ENCODE data around the gene TAF3.

The TAF3 gene

DNA sequence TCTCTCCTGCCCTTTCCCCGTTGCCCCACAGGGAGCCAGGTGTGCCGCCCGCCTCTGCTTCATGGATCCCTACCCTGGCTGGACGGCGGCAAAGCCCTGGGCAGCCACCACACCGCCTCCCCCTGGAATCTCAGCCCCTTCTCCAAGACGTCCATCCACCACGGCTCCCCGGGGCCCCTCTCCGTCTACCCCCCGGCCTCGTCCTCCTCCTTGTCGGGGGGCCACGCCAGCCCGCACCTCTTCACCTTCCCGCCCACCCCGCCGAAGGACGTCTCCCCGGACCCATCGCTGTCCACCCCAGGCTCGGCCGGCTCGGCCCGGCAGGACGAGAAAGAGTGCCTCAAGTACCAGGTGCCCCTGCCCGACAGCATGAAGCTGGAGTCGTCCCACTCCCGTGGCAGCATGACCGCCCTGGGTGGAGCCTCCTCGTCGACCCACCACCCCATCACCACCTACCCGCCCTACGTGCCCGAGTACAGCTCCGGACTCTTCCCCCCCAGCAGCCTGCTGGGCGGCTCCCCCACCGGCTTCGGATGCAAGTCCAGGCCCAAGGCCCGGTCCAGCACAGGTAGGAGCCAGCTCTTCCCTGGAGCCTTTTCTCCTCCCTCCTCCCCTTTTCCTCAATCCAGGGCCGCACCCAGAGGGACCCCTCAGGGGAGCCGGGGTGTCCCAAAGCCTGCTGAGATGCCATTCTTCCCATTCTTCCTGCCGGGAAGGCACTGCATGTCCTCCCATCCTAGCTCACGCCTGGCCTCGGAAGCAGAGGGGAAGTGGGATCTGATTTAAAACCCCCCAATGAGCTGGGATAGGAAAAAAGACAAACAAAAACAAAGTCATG is 240.2 kb downstream of the TAF3 start:
- POLR2A ChIA-PET, result no interaction called here
- no peak overlapping the region for H3K4me3 ChIP-seq (ENCODE audit: low read depth, low read length)
- TF ChIP-seq MZF1 (tag by site-specific recombination; IDR thresholded peaks at IDR 0.05; ENCODE audit: borderline replicate concordance) (no peak), ZNF341 (tag by site-specific recombination; IDR thresholded peaks at IDR 0.05; ENCODE audit: low read depth) (peak; percentile 43; the same call in 1 of the 2 replicates), ZNF266 (tag by site-specific recombination; IDR thresholded peaks at IDR 0.05; ENCODE audit: low read depth) (no peak), ZNF121 (tag by site-specific recombination; IDR thresholded peaks at IDR 0.05) (no peak), ZNF521 (tag by site-specific recombination; IDR thresholded peaks at IDR 0.05) (no peak), ZIC2 (tag by site-specific recombination; IDR thresholded peaks at IDR 0.05) (peak; percentile 29), PRDM2 (tag by site-specific recombination; IDR thresholded peaks at IDR 0.05; ENCODE audit: borderline replicate concordance) (no peak), ZNF514 (tag by site-specific recombination; IDR thresholded peaks at IDR 0.05) (no peak), ZNF571 (tag by site-specific recombination; IDR thresholded peaks at IDR 0.05) (no peak), ZNF214 (tag by site-specific recombination; IDR thresholded peaks at IDR 0.05; ENCODE audit: borderline replicate concordance) (no peak)
- CTCF ChIA-PET, result interaction anchor here (0.5 kb wide), 1 partner anchor 152 kb away, joined by 3 read pairs; no protein-coding TSS in a partner anchor
- peaks cover 6 to 75% of the 10 kb centered on the region in 2 experiments for H3K36me3 ChIP-seq (ENCODE audit: control insufficient read depth in 2 of 2, insufficient read depth in 1 of 2, low read length in 2 of 2)
- H3K27ac ChIP-seq (ENCODE audit: extremely low read depth, low read depth, low read length), result no peak overlapping the region
- H3K4me1 ChIP-seq (ENCODE audit: control insufficient read depth, insufficient read depth, low read length), result peaks cover 7% of the 10 kb centered on the region
- H3K9me3 ChIP-seq (ENCODE audit: control insufficient read depth, insufficient read depth, low read depth, low read length), result no peaks in the 10 kb centered on the region

DNA sequence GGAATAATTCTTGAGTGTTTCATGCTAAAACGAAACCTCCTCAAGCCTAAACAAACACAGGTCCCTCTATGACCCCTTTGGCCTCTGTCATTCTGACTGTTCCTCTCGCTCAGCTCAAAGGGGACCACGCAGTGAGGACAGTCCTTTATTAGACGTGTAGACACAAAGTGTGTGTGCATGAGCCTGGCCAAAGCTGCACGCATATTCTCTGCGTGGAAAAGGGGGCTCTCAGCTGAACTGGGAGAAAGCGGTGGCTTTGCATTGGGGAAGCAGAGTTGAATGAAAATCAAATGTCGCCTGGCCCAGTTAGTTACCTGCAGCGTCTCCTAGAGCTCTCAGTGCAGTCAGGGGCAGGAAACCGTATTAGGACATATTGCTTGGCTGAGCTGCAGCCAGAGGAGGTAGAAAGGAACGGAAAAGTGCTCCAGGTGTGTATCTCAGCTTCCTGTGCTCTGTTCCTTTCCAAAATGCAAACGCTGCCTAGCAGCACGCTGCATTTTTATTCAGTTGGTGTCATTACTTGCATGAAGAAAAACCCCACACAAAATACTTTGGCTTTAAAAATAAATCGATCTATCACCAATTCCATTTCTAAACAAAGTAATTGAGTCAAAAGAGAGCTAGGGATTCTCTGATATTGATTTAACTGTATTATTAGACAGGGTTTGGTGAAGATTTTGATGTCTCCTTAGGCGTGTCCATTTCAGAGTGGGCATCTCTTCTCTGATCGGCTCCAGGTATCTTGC is 241.1 kb downstream of the TAF3 start:
- CTCF ChIA-PET, result no interaction called here
- peaks cover 13 to 84% of the 10 kb centered on the region in 2 experiments for H3K36me3 ChIP-seq (ENCODE audit: control insufficient read depth in 2 of 2, insufficient read depth in 1 of 2, low read length in 2 of 2)
- POLR2A ChIA-PET, result no interaction called here
- H3K4me3 ChIP-seq (ENCODE audit: low read depth, low read length), result no peak overlapping the region
- peaks cover 7% of the 10 kb centered on the region for H3K4me1 ChIP-seq (ENCODE audit: control insufficient read depth, insufficient read depth, low read length)
- TF ChIP-seq PRDM10 (tag by site-specific recombination; IDR thresholded peaks at IDR 0.05), result no peak
- no peak for TF ChIP-seq ZNF394 (tag by site-specific recombination; IDR thresholded peaks at IDR 0.05; ENCODE audit: borderline replicate concordance)
- TF ChIP-seq ZNF114 (tag by site-specific recombination; IDR thresholded peaks at IDR 0.05), result no peak
- TF ChIP-seq ZNF626 (tag by site-specific recombination; IDR thresholded peaks at IDR 0.05), result no peak
- no peak for TF ChIP-seq ZSCAN30 (tag by site-specific recombination; IDR thresholded peaks at IDR 0.05)
- TF ChIP-seq ZNF121 (tag by site-specific recombination; IDR thresholded peaks at IDR 0.05), result no peak
- no peak for TF ChIP-seq ZXDB (tag by site-specific recombination; IDR thresholded peaks at IDR 0.05)
- H3K9me3 ChIP-seq (ENCODE audit: control insufficient read depth, insufficient read depth, low read depth, low read length), result no peaks in the 10 kb centered on the region
- H3K27ac ChIP-seq (ENCODE audit: extremely low read depth, low read depth, low read length), result no peak overlapping the region

Measured in HEK293 (cell line).